HG02938 (cell line): ENCODE data around the gene POU2AF1.
A peak's percentile ranks its signal among the peaks of the same experiment; 100 is the strongest.

ENCODE experiments used
- ATAC-seq: cut with Tn5 transposase; IDR thresholded peaks from one replicate; pipeline ENCODE4 v1.9.1; 2021; ENCODE audit warnings: mild to moderate bottlenecking, moderate library complexity; ENCODE audit not compliant: unreplicated experiment

The POU2AF1 gene

GRCh38 chr11:111388842-111389241, 9.8 kb upstream of the POU2AF1 start:
- no peak for ATAC-seq

- ATAC-seq: no peak
These were observed 9.3 kb upstream of the POU2AF1 start for GRCh38 chr11:111388420-111388819.

DNA sequence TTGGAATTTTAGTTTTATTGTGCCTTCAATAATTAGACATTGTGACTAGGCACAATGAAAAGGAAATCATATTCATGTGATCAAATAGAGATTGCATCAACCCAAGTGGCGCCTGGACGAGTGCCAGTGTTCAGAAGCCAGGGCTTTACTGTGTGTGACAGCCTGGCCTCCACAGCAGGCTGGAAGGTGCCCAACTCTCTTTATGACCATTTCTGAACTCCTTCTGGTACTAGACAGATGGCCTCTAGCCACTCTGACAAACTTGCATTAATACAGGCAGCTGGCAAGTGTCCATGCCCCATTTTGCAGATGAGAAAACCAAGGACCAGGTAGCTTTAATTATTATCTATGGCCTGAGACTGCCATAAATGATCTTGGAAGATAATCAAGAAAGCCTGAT, 8.3 kb upstream of the POU2AF1 start:
- ATAC-seq: no peak

DNA sequence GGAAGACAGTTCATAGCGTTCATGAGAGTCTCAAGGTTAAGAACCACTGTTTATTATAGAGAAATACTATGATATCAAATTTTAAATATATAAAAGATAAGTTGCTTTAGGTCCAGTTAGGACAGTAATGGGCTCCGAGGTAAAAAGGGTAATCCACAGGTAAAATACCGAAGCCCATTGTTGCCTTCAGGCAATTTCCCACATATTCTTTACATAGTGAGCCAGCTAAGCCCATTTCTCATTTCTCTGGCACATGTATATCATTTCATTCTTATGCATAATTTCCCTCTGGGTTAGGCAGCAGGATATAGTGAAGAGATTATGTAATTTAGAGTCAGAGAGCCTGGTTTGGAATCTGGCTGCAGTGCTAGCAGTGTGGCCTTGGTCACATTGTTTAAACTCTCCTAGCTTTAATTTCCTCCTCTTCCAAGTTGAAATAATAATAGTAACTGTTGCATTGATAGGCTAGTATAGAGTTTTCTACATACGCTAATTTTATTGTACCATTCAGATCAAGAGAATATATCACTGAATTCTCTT, 7.6 kb upstream of the POU2AF1 start:
- ATAC-seq: no peak

DNA sequence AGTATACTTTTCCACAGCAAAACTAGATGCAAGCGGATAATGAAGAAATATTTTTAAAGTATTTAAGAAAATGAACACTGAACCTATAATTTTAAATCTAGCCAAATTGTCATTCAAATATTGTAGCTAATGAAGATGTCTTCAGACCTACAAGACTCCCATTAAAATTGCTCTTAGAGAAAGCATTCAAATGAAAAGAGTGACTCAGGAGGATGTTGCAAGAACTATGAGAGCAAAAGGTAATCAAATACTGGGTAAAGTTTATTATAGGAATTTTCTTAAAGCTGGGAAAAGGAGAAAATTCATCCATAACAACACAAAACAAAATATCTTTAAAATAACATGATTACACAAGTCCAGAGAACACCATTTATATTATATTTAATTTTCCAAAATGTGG, 5.4 kb upstream of the POU2AF1 start:
- ATAC-seq: no peak

DNA sequence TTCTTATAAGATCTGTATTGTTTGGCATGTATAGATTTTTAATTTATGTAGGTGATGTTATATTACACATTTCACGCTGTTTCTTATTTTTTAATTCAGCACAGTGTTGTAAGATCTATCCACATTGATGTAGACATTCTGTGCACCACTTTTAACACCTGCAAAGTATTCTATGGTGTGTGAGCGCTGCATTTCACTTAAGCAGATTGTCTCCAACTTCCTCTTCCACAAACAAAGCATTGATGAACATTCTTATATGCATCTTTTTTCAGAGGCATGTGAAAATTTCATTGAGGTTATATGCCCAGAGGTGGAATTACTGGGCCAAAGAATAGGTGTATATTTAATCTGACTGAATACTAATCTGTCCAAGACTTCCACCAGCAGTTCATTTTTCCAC, 3.4 kb upstream of the POU2AF1 start:
- no peak for ATAC-seq

DNA sequence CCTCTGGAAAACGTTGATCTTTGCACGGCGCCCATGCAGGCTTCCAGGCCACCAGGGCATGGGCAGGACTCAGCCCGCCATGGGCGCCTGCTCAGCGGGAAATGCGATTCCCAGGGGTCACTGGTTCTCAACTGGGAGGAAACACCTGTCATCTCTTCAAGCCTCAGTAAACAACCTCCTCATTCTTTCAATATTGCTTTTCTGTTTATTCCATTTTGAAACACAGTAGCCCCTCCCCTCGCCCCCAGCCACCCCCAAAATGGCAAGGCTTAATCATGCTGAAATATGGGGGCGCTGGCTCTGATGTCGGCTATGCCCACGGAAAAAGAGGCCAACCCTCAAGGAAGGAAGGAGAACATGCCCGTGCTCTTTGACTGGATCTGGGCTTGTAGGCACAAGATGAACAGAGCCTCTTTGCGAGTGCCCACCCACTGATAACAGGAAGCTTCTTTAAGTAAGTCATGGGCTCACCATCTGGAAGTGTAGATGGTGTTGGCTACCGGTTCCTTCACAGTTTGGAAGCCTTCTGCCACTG, 594 bp upstream of the POU2AF1 start:
- peak; percentile 33 for ATAC-seq

DNA sequence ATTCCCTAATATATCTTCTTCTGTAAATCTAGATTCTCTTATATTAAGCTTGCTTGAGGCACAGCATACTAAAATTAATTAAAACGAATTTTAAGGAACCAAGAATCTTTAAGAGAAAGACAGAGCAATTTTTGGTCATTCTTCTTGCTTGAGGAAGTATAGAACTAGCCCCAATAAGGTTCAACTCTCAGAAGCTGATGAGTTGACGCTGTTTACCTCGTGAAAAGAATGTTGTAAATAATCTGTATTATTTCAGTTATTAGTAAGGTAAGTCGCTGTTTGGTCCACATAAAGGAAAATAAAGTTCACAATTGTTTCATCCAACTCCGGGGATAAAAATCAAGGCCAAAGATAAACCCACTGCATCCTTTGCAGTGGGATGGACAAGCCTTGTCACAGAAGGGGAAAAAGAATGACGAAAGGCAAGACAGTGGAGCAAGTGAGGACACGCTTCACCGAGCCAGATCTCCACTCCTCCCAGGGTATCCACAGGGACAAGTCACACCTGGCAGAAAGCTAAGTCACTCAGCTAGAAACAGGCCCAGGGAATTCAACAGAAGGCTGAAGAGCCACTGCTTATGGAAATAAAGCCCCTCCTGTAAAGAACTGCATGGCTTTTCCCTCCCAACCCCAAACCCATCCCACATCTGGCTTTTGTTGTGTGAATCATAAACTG, 752 bp downstream of the POU2AF1 start:
- peak; percentile 1 for ATAC-seq

DNA sequence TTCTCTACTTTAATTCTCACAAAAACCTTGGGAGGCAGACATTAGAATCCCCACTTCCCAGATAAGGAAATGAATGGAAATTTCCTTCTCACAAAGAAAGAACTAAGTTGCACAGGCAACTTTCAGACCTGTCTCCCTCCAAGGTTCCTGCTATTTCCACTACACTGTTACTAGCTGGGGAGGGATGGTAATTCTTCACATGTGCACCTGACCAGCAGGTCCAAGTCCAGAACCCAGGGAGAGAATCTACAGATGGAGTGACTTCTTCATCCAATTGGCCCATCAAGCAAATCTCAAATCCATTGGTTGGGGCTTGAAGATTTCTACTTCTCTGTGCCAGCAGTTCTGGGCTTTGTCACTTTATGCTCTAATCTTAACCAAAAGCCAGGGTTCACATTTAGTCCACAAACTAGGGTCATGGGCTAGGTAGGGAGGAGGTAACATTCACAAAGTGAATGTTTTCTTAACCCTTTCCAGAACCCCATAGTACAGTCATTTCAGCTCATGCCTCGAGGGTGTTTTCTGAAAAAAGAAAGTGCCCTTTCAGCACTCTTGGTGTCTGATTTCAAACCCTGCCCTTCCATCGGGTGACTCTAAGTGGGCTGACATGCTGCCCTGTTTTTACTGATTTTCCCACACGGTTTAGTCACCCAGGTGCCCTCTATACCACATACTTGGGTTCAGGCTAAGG, 2.7 kb downstream of the POU2AF1 start:
- ATAC-seq: no peak

GRCh38 chr11:111373590-111373989, 5.5 kb downstream of the POU2AF1 start:
- no peak for ATAC-seq

DNA sequence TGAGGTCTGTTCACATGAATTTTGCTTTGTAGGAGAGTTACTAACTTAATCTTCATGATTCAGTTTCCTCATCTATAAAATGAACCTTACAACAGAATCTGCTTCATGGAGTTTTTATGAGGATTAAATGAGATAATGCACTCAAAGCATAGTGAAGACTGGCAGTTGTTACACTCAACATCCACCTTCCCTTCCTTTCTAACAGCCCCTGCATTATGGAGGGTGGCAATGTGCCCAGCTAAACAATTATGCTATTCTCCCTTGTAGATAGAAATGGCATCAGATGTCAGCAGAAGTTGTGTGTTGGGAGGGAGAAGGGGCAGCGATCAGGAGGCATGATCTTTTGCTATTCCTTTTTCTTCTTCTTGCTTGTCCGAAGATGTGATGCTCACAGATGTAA, 6.5 kb downstream of the POU2AF1 start:
- ATAC-seq: no peak

DNA sequence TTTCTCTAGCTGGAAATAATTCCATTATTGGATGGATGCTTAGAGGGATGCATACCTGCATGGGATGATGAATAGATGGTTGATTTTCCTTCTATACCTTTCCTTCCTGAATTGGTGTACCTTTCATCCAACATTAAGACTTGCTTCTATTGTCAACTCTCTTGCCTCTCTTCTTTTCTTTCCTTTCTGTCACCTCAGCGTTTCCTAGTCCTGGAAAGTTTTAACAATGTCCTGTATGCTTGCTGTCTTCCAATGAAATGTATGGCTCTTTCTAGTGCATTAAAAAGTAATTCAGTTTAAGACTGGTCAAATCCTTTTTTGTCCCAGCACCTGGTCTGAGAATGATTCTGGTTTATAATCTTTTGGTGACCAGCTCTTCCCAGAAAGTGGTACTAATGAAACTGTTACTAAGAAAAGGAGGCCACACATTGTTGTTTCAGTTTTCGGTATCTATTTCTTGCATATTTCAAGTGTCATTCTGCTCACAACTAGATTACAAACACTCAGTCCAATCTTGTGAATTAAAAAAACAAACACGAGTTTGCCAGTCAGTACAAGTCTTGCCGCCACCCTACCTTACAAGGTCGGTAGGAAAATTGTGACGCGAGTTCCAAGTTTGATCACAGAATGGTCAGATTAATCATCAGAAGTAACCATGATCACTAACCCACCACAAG, 8.0 kb downstream of the POU2AF1 start:
- no peak for ATAC-seq

DNA sequence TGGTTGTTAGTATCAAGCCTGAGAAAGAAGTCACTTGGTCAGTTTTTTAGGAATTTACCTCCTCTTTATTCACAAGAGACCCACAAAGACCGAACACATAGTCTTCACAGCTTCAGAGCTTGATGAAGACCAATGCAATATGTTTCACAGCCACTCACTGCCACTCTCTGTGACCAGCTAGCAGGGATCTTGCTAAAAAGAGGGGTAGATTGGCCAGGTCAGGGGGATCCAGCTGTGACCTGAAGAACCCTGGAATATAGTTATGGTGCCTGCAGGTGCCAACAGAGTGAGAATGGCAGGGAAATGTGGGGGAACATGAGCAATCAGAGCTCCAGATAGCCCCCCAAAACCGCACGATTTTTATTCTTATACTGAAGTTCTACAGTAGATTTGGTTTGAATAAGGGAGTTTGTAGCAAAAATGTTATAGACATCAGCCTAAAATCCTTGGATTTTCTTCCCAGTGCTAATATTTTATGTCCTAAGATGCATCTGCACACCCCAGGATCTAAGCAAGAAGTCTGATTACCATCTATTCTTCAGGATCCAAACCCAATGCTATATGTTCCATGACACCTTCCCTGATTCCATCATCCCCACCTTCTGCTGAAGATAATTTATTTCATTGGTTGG, 8.7 kb downstream of the POU2AF1 start:
- no peak for ATAC-seq

DNA sequence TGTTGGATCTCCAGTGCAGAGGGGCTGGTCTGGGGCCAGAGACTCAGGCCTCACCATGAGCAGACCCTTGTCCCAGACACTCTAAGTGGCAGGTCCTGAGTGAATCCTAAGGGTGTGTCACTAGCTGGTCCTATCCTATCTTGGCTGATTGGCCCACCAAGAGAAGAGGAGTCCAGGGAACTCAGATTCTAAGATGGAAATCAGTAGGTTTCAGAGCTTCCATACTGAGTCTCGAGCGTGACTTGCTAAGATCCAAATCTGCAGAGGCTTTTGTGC, 10.9 kb downstream of the POU2AF1 start:
- no peak for ATAC-seq

DNA sequence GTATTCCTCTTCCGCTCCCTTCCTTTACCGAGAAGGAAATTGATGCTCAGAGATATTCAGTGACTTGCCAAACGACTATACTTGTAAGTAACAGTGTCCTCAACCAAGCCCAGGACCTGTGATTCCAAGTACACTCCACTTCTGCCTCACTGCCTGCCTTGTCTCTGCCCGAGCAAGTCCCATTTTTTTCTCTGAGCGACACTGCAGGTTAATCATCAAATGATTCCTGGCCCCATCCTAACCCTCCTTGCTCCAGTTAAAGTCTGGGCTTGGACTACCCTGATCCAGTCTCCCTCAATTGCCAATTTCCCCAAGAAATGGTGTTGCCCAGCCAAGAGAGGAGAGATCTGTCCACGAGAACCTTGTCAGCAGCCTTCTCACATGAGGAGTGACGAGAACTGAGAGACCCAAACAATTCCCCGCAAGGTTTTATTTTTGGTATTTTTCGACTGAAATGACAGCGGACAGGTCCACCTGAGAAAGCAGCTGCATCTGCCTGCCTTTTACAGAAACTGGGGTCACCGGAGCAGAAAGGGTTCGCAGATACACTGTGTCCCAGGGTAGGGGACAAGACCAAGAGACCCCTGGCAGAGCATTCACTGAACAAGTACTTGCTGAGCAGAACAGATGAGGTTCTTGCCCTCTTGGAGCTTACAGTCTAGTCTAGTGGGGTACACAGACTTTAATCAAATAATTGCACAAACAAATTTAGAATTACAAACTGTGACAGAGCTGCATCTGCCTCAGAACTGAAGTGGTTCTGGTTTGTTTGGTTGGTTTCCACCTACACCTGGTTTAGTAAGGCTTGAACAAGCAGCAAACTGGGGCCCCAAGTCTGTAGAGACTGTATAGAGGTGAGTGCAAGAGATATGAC, 11.4 kb downstream of the POU2AF1 start:
- ATAC-seq: peak; percentile 51

DNA sequence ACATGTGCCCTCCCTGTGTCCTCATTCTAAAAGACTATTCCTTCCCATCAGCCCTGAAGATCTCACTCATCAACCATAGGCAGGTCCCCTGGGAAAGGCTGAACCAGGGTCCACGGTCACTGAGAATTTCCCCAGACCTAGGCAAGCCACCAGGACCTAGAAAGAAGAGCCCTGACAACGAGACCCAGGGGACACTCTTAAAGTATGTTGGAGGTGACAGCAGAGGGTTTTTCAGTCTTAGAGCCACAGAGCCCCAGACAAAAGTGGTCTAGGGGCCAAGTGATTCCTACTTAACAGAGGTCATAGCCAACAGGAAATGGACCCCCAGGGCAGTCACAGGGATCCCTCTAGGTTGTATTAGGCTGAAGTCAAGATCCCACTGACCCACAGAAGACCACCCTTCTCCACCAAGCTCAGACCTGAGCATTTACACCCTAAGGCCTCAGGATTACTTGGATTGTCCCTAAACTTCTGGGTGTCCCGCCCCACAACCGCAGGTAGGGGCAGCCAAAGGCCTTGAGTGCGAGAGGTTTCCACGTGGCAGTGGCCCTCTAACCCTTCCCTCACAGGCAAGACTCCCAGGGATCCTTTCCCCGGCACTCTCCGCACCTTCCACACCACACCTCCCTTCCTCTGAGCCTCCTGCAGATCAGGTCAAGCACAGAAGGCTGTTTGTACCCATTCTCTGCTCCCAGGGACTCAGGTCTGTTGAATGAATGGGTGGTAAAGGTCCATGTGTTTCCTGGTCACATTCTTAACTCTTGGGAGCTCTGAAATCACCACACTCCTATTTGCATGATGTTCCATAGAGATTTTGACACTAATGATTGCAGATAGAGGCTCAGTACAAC, 12.3 kb downstream of the POU2AF1 start:
- ATAC-seq: no peak

GRCh38 chr11:111365722-111366559, 13.1 kb downstream of the POU2AF1 start:
- no peak for ATAC-seq

GRCh38 chr11:111364503-111364902, 14.6 kb downstream of the POU2AF1 start:
- ATAC-seq: no peak

GRCh38 chr11:111363985-111364384, 15.1 kb downstream of the POU2AF1 start:
- no peak for ATAC-seq
